Stomach (tissue), 9 donors: ENCODE data around the gene LSM7. TPM values are rescaled to one million over a fixed set of nuclear protein-coding genes. Genes with fewer than 3 reads are reported as not detected.

Experiments used
- DNase-seq, 2 donors: peaks; one replicate each; pipeline versions ENCODE4 v3.0.0 to v3.0.0-alpha.2; 2013 to 2019
- H3K27ac ChIP-seq, 5 donors: fragments of 200-600 bp in 4 of 5; sonication (generic) in 4 of 5; one replicate each; pipeline ENCODE4 v1.5.1; 2013 to 2019; ENCODE audit warnings: mild to moderate bottlenecking in 1 of 5, moderate library complexity in 1 of 5
- H3K27me3 ChIP-seq, 3 donors: fragments of 200-600 bp; sonication (generic); one replicate each; pipeline ENCODE4 v1.5.1; 2017 to 2019; ENCODE audit warnings: mixed run types in 1 of 3
- H3K36me3 ChIP-seq, 4 donors: fragments of 200-600 bp; sonication (generic); 1 replicate in 3 of 4; 2 replicates in 1 of 4; pipeline ENCODE4 v1.5.1; 2016 to 2019
- H3K4me1 ChIP-seq, 4 donors: fragments of 200-600 bp; sonication (generic); one replicate each; pipeline ENCODE4 v1.5.1; 2016 to 2019
- H3K4me3 ChIP-seq, 4 donors: fragments of 200-600 bp; sonication (generic) in 3 of 4; one replicate each; pipeline ENCODE4 v1.5.1; 2016 to 2019; ENCODE audit warnings: mild to moderate bottlenecking in 1 of 4
- H3K9me3 ChIP-seq, 4 donors: fragments of 200-600 bp; sonication (generic); one replicate each; pipeline ENCODE4 v1.5.1; 2016 to 2019
- CTCF ChIP-seq, 7 experiments: fragments of 450-650 bp in 4 of 7; fragments of 200-600 bp in 3 of 7; sonication (generic) in 3 of 7; IDR thresholded peaks; one replicate each; pipeline ENCODE4 v1.5.1; 2016 to 2019; ENCODE audit warnings: antibody characterized with exemption in 7 of 7, control low read depth in 2 of 7, mild to moderate bottlenecking in 1 of 7
- EP300 ChIP-seq: sonication (generic); formaldehyde crosslinking; IDR thresholded peaks from one replicate; pipeline ENCODE4 v1.6.1; 2017; ENCODE audit warnings: antibody characterized with exemption
- POLR2A ChIP-seq, 4 donors: fragments of 450-650 bp; IDR thresholded peaks; one replicate each; pipeline ENCODE4 v1.6.1; 2016; ENCODE audit warnings: antibody characterized with exemption in 4 of 4, control low read depth in 2 of 4, mild to moderate bottlenecking in 1 of 4, moderate library complexity in 1 of 4
- POLR2AphosphoS5 ChIP-seq, 3 donors: sonication (generic); formaldehyde crosslinking; IDR thresholded peaks; one replicate each; pipeline ENCODE4 v1.6.1; 2016; ENCODE audit warnings: antibody characterized with exemption in 3 of 3
- WGBS, 5 donors: extraction: QIAGEN DNeasy Blood & Tissue Kit in 3 of 5; methylation state at CpG; one replicate each; pipeline versions ENCODE4 v1.1.5 to v1.1.7; 2013 to 2018; 5-methylcytosine and 5-hydroxymethylcytosine counted together
- intact Hi-C: fragments of 100-400 bp; cut with DNase I; formaldehyde crosslinking; loops from one replicate; pipeline ENCODE4 v1.15.1; 2023; ENCODE audit warnings: low total_unique reads
- polyA plus RNA-seq, 3 donors: library from polyadenylated mRNA; stranded (reverse); fragments of 200-250 nt; gene quantifications; one replicate each; pipeline ENCODE4 v1.2.3, GENCODE V29; 2013
- total RNA-seq, 5 donors: library from RNA; depleted of rRNA; stranded (reverse); fragments of >200 nt; gene quantifications; one replicate each; pipeline versions ENCODE4 v1.1.0 to v1.2.3, GENCODE V29; 2014 to 2016
- donor health status: healthy with polysubstance abuse.
- donor health status: Bipolar disorder and iron deficiency.
- donor health status: healthy.

LSM7 gene
- total and polyA plus RNA-seq, 8 donors: 9.8 to 332 (median 87.5) TPM

GRCh38 chr19:2329149-2329478 lies 728 bp upstream of the LSM7 start:
- H3K27ac ChIP-seq: peak overlapping the region; percentile 80 to 92 (median 86)
- no peaks in the 10 kb centered on the region for H3K27me3 ChIP-seq
- TF ChIP-seq CTCF (IDR thresholded peaks at IDR 0.05) (no peak), POLR2A (IDR thresholded peaks at IDR 0.05) (no peak), POLR2AphosphoS5 (IDR thresholded peaks at IDR 0.05) (no peak), EP300 (no peak)
- intact Hi-C loops: loop anchor here (10.0 kb wide), 1 partner anchor 94 kb away; the partner anchor contains the start of genes PLEKHJ1 and SF3A2
- H3K4me1 ChIP-seq: peaks cover 54 to 84% (median 71%) of the 10 kb centered on the region in 4 donors
- H3K9me3 ChIP-seq: no peaks in the 10 kb centered on the region
- peak overlapping the region; percentile 88 to 98 (median 93) for H3K4me3 ChIP-seq
- H3K36me3 ChIP-seq: peaks cover 0 to 24% (median 20%) of the 10 kb centered on the region in 4 donors
- WGBS, 5 donors: 0 to 4% (median 3%) methylated on average over 10 to 16 of the region's 16 CpGs
- no peak for DNase-seq

DNA sequence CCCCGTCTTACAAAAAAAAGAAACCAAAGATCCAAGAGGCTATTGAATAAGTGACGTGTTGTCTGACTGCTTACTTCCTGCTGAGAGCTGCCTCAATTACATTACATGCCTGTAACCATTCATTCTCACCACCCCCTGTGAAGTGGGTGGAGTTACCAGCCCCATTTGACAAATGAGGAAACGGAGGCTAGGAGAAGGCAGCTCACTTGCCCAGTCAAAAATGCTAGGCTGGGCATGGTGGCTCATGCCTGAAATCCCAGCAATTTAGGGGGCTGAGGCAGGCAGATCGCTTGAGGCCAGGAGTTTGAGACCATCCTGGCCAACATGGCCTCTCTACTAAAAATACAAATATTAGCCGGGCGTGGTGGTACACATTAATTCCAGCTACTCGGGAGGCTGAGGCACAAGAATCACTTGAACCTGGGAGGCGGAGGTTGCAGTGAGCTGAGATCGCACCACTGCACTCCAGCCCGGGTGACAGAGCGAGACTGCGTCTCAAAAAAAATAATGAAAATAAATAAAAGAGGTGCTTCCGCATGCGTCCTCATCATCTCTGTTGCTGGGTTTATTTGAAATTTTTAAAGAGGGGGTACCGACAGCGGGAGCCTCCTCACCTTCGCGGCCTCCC lies 499 bp downstream of the LSM7 start:
- TF ChIP-seq CTCF (IDR thresholded peaks at IDR 0.05): no peak
- peak in 2 of 3 donors; percentile 52 to 67 for TF ChIP-seq POLR2AphosphoS5 (IDR thresholded peaks at IDR 0.05)
- TF ChIP-seq POLR2A (IDR thresholded peaks at IDR 0.05): no peak
- TF ChIP-seq EP300: no peak
- Histone ChIP-seq H3K27me3 (no peaks in the 10 kb centered on the region), H3K4me1 (peaks cover 44 to 71% (median 59%) of the 10 kb centered on the region in 4 donors), H3K4me3 (peak overlapping the region; percentile 88 to 98 (median 93)), H3K27ac (peak overlapping the region; percentile 80 to 92 (median 86)), H3K36me3 (peaks cover 4 to 36% (median 31%) of the 10 kb centered on the region in 4 donors), H3K9me3 (no peaks in the 10 kb centered on the region)
- WGBS, 5 donors: 0 to 1% (median 0%) methylated on average over 18 of the region's 18 CpGs
- DNase-seq: peak; percentile 52 to 86
- intact Hi-C loops: loop anchor here (10.0 kb wide), 1 partner anchor 93 kb away; the partner anchor contains the start of genes PLEKHJ1 and SF3A2

DNA sequence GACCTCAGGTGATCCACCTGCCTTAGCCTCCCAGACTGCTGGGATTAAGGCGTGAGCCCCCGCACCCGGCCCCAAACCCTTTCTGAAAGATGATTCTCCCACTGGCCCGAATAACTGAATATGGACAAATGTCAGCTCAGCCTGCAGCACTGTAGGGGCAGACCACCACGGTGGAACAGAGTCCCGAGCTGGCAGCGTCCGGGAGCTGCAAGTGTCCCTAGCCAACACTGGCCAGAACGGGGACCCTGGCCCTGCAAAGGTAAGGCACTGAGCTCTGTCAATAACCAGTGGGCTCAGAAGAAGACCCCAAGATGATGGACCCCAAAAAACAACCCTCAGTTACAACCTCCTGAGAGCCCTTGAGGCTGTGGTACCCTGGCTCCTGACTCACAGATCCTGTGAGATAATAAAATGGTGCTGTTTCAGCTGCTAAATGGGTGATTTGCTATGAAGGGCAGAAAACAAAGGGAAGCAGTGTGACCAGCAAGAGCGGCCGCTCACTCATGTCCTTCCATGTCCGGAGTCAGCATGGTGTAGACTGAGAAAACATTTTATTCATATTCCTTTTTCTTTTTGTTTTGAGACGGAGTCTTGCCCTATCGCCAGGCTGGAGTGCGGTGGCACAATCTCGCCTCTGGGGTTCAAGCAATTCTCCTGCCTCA lies 1.6 kb downstream of the LSM7 start:
- Histone ChIP-seq H3K27ac (peak overlapping the region in 2 of 5 donors; percentile 88 to 92), H3K4me3 (peak overlapping the region in 2 of 4 donors; percentile 92 to 94), H3K9me3 (no peaks in the 10 kb centered on the region), H3K4me1 (peaks cover 36 to 61% (median 49%) of the 10 kb centered on the region in 4 donors), H3K36me3 (peaks cover 7 to 47% (median 42%) of the 10 kb centered on the region in 4 donors), H3K27me3 (no peaks in the 10 kb centered on the region)
- WGBS, 5 donors: 86 to 91% (median 87%) methylated on average over 16 of the region's 16 CpGs
- intact Hi-C loops: loop anchor here (10.0 kb wide), 1 partner anchor 92 kb away; the partner anchor contains the start of genes PLEKHJ1 and SF3A2
- TF ChIP-seq POLR2A (IDR thresholded peaks at IDR 0.05): no peak
- no peak for TF ChIP-seq POLR2AphosphoS5 (IDR thresholded peaks at IDR 0.05)
- TF ChIP-seq EP300: no peak
- no peak for TF ChIP-seq CTCF (IDR thresholded peaks at IDR 0.05)
- DNase-seq: no peak

- intact Hi-C loops: loop anchor here (10.0 kb wide), 1 partner anchor 91 kb away; the partner anchor contains the start of genes PLEKHJ1 and SF3A2
- DNase-seq: no peak
- TF ChIP-seq POLR2AphosphoS5 (IDR thresholded peaks at IDR 0.05) (no peak), EP300 (no peak), CTCF (IDR thresholded peaks at IDR 0.05) (no peak), POLR2A (IDR thresholded peaks at IDR 0.05) (no peak)
- WGBS, 5 donors: 75 to 80% (median 76%) methylated on average over 23 to 29 of the region's 29 CpGs
- Histone ChIP-seq H3K4me1 (peaks cover 22 to 47% (median 35%) of the 10 kb centered on the region in 4 donors), H3K27ac (no peak overlapping the region), H3K27me3 (no peaks in the 10 kb centered on the region), H3K9me3 (no peaks in the 10 kb centered on the region), H3K4me3 (no peak overlapping the region), H3K36me3 (peaks cover 7 to 59% (median 51%) of the 10 kb centered on the region in 4 donors)
Measured at GRCh38 chr19:2325281-2326046, 2.9 kb downstream of the LSM7 start.
